NCI-H1694 (cell line): ENCODE data around the gene RYK.
"Not testable (repeated sequence)": the region's sequence is repeated elsewhere in the genome, so short reads cannot be mapped to it uniquely, and the experiment has no call there.

Experiments
- DNase-seq: peaks from one replicate; lab custom pipeline; 2025; lab: John Stamatoyannopoulos, UW

Gene RYK

GRCh38 chr3:134250717-134251220 lies at the start of gene RYK:
RYK (minus strand) TSS chr3:134250859; CDS start chr3:134250654, 205 bp downstream.
- DNase-seq, result peak; percentile 29

DNA sequence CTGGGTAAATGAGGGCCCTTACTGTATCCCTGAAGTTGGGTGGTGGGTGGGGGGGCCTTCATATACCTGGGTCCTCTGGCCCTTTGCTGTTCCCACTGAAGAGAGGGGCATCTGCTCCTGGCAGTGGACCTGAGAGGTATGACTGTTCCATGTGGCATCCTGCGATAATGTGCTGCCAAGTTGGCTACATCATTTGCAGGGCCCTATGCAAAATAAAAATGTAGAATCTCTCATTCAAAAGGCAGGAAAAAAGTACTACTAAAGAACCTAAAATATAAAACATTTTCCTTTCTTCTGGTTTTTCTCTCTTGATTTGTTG lies 49.2 kb upstream of the RYK start:
- no peak for DNase-seq

- DNase-seq, result no peak
These were observed 48.7 kb upstream of the RYK start for GRCh38 chr3:134299185-134299887.

DNA sequence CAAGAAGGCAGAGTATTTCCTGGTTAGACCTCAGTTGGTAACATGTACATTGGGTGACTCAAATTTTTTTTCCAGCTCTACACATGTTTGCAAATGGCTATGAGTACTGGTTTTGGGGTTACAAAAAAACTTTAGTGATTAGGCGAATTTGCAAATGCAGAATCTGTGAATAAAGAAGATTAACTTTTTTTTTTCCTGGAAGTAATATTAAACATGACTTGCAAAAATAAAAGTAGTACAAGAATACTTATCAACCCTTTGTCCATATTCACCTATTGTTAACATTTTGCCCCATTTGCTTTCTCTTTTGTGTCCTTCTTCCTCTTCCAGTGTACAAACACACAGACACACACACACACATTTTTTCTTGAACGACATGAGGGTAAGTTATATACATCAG lies 47.6 kb upstream of the RYK start:
- no peak for DNase-seq

GRCh38 chr3:134296616-134297015 lies 46.0 kb upstream of the RYK start:
- no peak for DNase-seq

DNA sequence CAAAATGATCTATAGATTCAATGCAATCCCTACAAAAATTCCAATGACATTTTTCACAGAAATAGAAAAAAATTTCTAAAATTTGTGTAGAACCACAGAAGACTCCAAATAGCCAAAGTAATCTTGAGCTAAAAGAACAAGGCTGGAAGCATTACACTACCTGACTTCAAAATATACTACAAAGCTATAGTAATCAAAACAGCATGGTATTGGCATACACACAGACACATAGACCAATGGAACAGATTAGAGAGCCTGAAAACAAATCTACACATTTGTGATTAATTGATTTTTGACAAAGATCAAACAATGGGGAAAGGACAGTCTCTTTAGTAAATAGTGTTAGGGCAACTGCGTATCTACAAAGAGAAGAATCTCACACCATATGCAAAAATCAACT lies 45.3 kb upstream of the RYK start:
- DNase-seq, result no peak

- DNase-seq, result no peak
These were observed 43.9 kb upstream of the RYK start for GRCh38 chr3:134294302-134295280.

DNA sequence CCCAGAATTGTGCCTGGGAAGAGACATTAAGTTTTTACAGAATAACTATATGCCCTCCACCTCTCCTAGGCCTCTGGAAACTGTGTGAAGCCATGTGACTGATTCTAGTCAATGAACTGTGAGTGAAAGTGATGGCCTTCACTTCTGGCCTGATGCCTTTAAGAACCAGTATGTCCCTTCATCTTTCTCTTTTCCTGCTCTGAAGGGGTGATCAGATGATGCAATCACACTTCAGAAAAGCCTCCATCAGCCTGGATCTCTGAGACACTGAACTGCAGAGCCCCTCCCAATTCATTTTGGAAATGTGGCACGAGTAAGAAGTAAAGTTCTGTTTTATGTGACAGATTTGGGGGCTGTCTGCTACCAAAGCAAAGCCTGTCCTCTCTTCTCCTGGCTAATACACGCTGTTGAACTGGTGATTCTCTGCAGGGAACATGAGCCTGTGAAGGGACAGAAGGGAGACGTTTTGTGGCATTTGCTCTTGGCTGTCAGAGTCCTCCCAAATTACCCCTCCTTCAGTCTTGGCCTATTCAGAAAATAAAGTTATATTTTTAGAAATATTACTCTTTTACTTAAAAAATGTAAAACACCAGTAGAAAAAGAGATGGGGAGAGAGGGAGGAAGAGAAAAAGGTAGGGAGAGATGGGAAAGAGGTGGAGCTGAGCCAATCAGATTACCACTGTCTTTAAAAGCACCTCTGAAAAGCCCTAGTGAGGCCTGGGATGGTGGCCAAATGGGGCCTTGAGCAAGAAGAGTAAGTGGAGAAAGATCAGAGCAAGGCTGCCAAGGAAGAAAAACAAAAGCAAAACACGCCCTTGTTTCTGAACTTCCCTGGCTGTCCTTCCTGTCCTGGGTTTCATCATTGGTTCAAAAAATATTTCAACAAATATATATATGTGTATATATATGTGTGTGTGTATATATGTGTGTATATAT lies 40.9 kb upstream of the RYK start:
- DNase-seq, result no peak

DNA sequence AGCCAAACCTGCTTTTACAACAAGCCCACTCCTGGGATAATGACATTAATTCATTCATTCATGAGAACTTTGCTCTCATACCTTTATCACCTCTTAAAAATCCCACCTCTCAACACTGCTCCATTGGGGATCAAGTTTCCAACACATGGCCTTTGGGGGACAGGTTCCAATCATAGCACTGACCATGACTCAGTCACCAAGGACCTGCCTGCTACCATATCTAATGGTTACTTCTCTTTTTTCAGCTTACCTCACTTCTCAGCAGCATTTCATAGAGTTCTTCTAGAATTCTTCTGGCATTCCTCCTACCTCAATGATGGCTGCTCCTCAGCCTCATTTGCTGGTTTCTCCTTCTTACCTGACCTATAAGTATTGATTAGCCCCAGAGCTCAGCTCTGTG lies 36.9 kb upstream of the RYK start:
- no peak for DNase-seq

DNA sequence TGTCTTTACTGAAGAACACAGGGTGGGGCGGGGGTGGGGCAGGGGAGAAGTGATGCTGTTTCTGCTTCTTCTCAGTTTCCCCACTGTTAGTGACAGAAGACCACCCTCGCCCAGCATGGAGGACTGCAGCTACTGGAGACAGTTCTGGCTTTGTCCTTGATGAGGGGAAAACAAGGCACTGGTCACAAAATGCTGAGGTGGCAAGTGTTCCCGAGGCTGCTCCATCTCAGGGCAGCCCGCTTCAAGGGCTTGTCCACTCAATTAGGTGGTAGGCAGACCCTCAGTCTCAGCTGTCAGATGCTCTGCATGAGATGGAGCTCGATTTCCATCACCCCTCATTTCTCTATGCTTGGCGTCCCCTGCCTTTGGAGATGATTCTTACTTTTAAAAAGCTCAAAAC lies 33.8 kb upstream of the RYK start:
- DNase-seq, result no peak

DNA sequence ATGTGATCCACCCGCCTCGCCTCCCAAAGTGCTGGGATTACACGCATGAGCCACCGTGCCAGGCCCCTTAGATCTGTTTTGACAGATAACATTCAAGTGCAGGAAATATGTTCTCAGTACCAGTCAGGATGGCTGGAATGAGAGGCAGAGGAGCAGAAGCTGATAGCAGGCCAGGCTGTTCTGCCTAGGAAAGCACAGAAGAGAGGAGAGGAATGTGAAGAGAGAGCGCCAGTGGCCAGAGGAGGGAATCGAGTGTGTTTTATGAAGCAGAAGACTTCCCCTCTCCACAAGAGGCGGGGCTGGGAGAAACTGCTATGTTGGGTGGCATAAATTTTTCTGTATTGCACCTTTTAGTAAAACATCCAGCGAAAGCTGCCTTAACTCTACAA lies 32.0 kb upstream of the RYK start:
- DNase-seq, result no peak

GRCh38 chr3:134281912-134282658 lies 31.4 kb upstream of the RYK start:
- DNase-seq, result no peak

- no peak for DNase-seq
These were observed 28.8 kb upstream of the RYK start for GRCh38 chr3:134279466-134279865.

GRCh38 chr3:134277066-134277660 lies 26.5 kb upstream of the RYK start:
- no peak for DNase-seq

GRCh38 chr3:134276086-134276485 lies 25.4 kb upstream of the RYK start:
- DNase-seq, result no peak

- DNase-seq, result not testable (repeated sequence)
These were observed 24.5 kb upstream of the RYK start for GRCh38 chr3:134275110-134275509.

DNA sequence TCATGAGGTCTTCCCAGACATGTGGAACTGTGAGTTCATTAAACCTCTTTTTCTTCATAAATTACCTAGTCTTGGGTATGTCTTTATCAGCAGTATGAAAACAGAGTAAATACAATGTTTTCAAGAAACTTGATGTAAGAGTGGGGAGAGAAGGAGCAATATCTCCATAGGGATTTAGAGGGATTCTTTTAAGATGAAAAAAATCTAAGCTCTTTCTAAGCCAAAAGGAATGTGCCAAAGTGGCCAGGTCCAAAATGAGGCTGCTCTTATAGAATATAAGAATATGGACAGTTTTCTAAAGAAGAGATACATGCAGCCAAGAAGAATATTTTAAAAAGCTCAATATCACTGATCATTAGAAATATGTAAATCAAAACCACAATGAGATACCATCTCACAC lies 23.9 kb upstream of the RYK start:
- no peak for DNase-seq

DNA sequence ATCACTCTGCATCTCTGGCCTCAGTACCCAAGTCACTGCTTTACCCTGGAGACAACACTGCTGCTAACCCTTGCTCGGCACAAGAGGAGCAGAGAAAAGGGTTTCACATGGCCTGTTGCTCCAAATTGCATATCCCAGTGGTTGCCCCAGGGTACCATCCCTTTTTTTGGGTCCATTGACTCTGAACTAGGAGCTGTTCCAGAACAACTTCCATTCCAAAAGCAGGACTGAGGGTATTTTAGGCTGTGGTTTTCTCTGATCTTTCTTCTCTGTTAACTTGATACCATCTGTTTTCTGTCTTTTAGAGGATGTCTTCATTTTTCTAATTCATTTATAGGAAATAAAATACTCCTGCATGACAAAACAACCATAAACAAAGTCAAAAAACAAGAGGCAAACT lies 17.3 kb upstream of the RYK start:
- no peak for DNase-seq

DNA sequence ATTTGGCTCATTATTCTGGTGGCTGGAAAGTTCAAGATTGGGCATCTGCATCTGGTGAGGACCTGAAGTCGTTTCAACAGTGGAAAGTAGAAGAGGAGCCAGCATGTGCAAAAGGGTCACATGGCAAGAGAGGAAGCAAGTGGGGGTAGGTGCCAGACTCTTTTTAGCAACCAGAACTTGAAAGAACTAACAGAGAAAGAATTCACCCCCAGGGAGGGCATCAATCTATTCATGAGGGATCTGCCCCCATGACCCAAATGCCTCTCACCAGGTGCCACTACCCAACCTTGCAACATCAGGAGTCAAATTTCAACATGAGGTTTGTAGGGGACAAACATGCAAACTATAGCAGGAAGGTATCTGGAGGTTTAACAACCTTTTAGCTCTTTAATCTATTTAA lies 10.3 kb upstream of the RYK start:
- no peak for DNase-seq

DNA sequence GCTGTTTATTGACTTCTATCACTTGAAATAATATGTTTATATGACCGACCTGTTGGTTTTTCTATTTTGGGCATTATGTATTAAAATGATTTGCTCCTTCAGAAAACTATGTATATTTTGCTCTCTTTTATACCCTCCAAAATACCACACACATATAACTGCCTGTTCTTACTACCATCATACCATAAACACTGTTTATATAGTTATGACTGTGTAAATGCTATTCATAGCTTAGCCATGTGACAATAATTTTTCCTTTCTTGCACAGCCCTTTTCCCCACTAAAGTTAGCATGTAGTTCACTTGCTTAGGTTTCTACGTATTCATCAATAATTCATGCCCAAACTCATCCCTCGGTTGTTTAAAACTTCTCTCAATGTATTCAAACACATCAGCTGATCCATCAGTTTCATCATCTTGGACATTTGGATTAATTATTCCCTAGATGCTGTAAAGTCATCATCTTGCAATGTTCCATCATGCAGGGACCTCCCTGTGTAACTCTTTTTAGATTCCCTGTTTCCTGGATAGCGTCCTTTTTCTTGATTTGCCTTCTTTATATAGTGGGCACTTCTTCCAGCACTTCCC lies 8.2 kb upstream of the RYK start:
- no peak for DNase-seq

- no peak for DNase-seq
These were observed 4.7 kb upstream of the RYK start for GRCh38 chr3:134255404-134255803.
